Neuronal stem cell (in vitro differentiated cells): ENCODE data around the gene SMARCC1.

ENCODE experiments used
- DNase-seq: peaks from one replicate; pipeline ENCODE4 v3.0.0-alpha.2; 2013; ENCODE audit warnings: low spot score
- H2AFZ ChIP-seq: one replicate; pipeline ENCODE4 v1.6.1; 2013; ENCODE audit warnings: mild to moderate bottlenecking, low read length, inconsistent platforms
- H2AK5ac ChIP-seq: 2 replicates; pipeline ENCODE4 v1.6.1; 2013; ENCODE audit warnings: low read depth, mild to moderate bottlenecking, inconsistent platforms, low read length, moderate library complexity, mixed read lengths
- H2BK120ac ChIP-seq: 2 replicates; pipeline ENCODE4 v1.6.1; 2013; ENCODE audit warnings: low read depth, mild to moderate bottlenecking, inconsistent platforms, low read length, moderate library complexity, mixed read lengths
- H2BK12ac ChIP-seq: one replicate; pipeline ENCODE4 v1.6.1; 2013; ENCODE audit warnings: low read length, inconsistent platforms
- H2BK15ac ChIP-seq: 2 replicates; pipeline ENCODE4 v1.6.1; 2013; ENCODE audit warnings: mild to moderate bottlenecking, low read length, inconsistent platforms, mixed read lengths
- H2BK5ac ChIP-seq: one replicate; pipeline ENCODE4 v1.6.1; 2013; ENCODE audit warnings: inconsistent platforms, mild to moderate bottlenecking, low read length, moderate library complexity
- H3K14ac ChIP-seq: one replicate; pipeline ENCODE4 v1.6.1; 2013; ENCODE audit warnings: low read length, inconsistent platforms
- H3K18ac ChIP-seq: 2 replicates; pipeline ENCODE4 v1.6.1; 2013; ENCODE audit warnings: low read length, inconsistent platforms
- H3K23ac ChIP-seq: 2 replicates; pipeline ENCODE4 v1.6.1; 2013; ENCODE audit warnings: low read depth, mild to moderate bottlenecking, mixed read lengths, low read length, inconsistent platforms; ENCODE audit not compliant: poor library complexity
- H3K27ac ChIP-seq: replicated peaks from 3 replicates; pipeline ENCODE4 v1.5.1; 2013; ENCODE audit warnings: low read length, inconsistent platforms
- H3K27me3 ChIP-seq, 3 experiments: 2 replicates each; pipeline ENCODE4 v1.6.1; 2013; ENCODE audit warnings: low read length in 3 of 3, mild to moderate bottlenecking in 2 of 3, inconsistent platforms in 1 of 3, low read depth in 1 of 3, mixed read lengths in 1 of 3, moderate library complexity in 1 of 3; ENCODE audit not compliant: control insufficient read depth in 3 of 3, insufficient read depth in 3 of 3
- H3K36me3 ChIP-seq, 2 donors: replicated peaks in 1 of 2; 2 replicates each; pipeline ENCODE4 v1.6.1; 2013; ENCODE audit warnings: low read length in 2 of 2; ENCODE audit not compliant: control insufficient read depth in 2 of 2, insufficient read depth in 2 of 2
- H3K4ac ChIP-seq: 2 replicates; pipeline ENCODE4 v1.6.1; 2013; ENCODE audit warnings: inconsistent platforms, mild to moderate bottlenecking, low read length, moderate library complexity
- H3K4me1 ChIP-seq, 2 donors: 1 replicate in 1 of 2; 2 replicates in 1 of 2; pipeline ENCODE4 v1.6.1; 2013; ENCODE audit warnings: low read length in 2 of 2, low read depth in 1 of 2; ENCODE audit not compliant: control insufficient read depth in 2 of 2, insufficient read depth in 1 of 2
- H3K4me2 ChIP-seq: one replicate; pipeline ENCODE4 v1.6.1; 2013; ENCODE audit warnings: mild to moderate bottlenecking, low read length, inconsistent platforms; ENCODE audit not compliant: insufficient read depth, poor library complexity, severe bottlenecking
- H3K4me3 ChIP-seq, 2 donors: 2 replicates each; pipeline ENCODE4 v1.5.1; 2013; ENCODE audit warnings: low read length in 2 of 2, mild to moderate bottlenecking in 2 of 2, inconsistent platforms in 1 of 2, moderate library complexity in 1 of 2
- H3K79me1 ChIP-seq: one replicate; pipeline ENCODE4 v1.6.1; 2013; ENCODE audit warnings: low read depth, mild to moderate bottlenecking, inconsistent platforms, low read length, moderate library complexity
- H3K9ac ChIP-seq: one replicate; pipeline ENCODE4 v1.6.1; 2013; ENCODE audit warnings: mild to moderate bottlenecking, low read depth, low read length, inconsistent platforms; ENCODE audit not compliant: poor library complexity
- H3K9me3 ChIP-seq, 2 donors: replicated peaks in 1 of 2; 2 replicates each; pipeline versions ENCODE3 to v1.6.1; 2013; ENCODE audit warnings: low read length in 2 of 2, mild to moderate bottlenecking in 2 of 2, inconsistent platforms in 1 of 2, low read depth in 1 of 2, mixed read lengths in 1 of 2, moderate library complexity in 1 of 2; ENCODE audit not compliant: control insufficient read depth in 2 of 2, insufficient read depth in 1 of 2
- H4K8ac ChIP-seq: one replicate; pipeline ENCODE4 v1.6.1; 2013; ENCODE audit warnings: low read depth, mild to moderate bottlenecking, inconsistent platforms, low read length, moderate library complexity
- H4K91ac ChIP-seq: one replicate; pipeline ENCODE4 v1.6.1; 2013; ENCODE audit warnings: low read length, low read depth, mild to moderate bottlenecking, inconsistent platforms; ENCODE audit not compliant: poor library complexity
- WGBS, 2 donors: extraction: QIAGEN DNeasy Blood & Tissue Kit; methylation state at CpG; one replicate each; pipeline ENCODE4 v1.1.7; 2013; ENCODE audit warnings: missing lambda C conversion rate in 2 of 2, mixed read lengths in 1 of 2; ENCODE audit not compliant: insufficient read length in 2 of 2, insufficient replicate concordance in 1 of 2; ENCODE audit errors: extremely low coverage in 2 of 2; 5-methylcytosine and 5-hydroxymethylcytosine counted together

The SMARCC1 gene

DNA sequence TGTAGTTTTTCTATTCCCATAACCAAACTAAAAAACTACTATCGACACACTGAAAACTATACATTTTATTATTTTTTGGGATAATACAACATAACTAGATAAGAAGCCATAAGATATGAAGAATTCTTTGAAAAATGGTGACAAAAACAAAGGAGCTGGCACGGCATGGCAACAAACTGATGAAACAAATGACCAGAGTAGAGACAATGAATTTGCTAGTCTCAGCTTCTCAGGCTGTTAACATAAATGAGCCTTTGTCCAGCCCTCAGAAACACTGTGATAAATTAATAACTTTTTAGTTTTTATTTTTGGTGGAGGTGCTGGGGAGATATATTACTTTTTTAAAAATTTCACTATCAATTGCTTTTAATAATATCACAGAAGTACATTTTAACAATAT, 100.7 kb downstream of the SMARCC1 start:
- Histone ChIP-seq H3K4me3 (no peak overlapping the region), H3K4ac (no peak overlapping the region), H2BK120ac (no peak overlapping the region), H3K27ac (no peak overlapping the region), H4K91ac (no peak overlapping the region), H3K14ac (no peak overlapping the region), H4K8ac (no peak overlapping the region), H2BK15ac (no peak overlapping the region), H2BK12ac (no peak overlapping the region), H2AFZ (no peak overlapping the region), H3K23ac (no peak overlapping the region), H3K9me3 (peaks cover 0 to 3% of the 10 kb centered on the region in 2 donors), H3K79me1 (no peaks in the 10 kb centered on the region), H3K18ac (no peak overlapping the region), H3K27me3 (no peaks in the 10 kb centered on the region), H3K9ac (no peak overlapping the region), H3K36me3 (peaks cover 27 to 96% of the 10 kb centered on the region in 2 donors), H2AK5ac (no peak overlapping the region), H3K4me1 (no peaks in the 10 kb centered on the region), H2BK5ac (no peak overlapping the region), H3K4me2 (no peak overlapping the region)
- WGBS, 2 donors, result 100% methylated on average over 1 of the region's 2 CpGs
- no peak for DNase-seq

DNA sequence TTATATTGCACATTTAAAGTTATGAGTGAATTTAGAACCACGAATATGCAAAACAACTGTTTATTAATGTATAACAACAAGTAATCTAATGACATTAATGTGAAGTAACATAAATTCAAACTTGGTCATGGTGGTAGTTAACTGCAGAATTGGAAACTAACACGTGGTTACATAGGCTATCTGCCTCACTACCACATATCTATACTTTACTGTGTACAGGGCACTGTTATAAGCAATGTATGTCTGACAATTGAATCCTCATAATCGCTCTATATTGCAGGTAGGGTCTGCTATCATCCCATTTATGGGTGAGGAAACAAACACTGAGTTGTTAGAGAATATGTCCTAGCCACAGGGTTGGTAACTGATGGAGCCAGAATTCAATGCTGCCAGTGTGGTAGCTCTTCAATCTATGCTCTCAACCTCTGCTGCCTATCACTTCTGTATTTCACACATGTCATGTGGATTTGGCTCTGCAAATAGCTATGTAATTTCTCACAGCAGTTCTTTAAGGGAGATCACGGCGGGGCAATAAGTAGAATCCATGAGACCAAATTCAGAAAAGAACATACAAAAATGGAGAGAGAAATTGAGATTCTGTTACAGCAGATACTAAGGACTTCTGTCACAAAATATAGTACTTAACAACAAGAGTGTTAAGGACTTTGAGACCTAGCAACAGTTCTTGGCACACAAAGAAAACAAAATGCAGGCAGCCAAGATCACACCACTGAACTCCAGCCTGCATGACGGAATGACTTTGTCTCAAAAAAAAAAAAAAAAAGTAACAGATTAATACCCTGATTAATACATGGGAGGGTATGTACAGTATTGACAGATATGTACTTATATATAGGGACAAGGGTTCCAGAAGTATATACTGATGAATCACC, 103.0 kb downstream of the SMARCC1 start:
- WGBS, 2 donors, result no CpG with 5 or more reads among the region's 6 CpGs
- peaks cover 28 to 97% of the 10 kb centered on the region in 2 donors for H3K36me3 ChIP-seq

DNA sequence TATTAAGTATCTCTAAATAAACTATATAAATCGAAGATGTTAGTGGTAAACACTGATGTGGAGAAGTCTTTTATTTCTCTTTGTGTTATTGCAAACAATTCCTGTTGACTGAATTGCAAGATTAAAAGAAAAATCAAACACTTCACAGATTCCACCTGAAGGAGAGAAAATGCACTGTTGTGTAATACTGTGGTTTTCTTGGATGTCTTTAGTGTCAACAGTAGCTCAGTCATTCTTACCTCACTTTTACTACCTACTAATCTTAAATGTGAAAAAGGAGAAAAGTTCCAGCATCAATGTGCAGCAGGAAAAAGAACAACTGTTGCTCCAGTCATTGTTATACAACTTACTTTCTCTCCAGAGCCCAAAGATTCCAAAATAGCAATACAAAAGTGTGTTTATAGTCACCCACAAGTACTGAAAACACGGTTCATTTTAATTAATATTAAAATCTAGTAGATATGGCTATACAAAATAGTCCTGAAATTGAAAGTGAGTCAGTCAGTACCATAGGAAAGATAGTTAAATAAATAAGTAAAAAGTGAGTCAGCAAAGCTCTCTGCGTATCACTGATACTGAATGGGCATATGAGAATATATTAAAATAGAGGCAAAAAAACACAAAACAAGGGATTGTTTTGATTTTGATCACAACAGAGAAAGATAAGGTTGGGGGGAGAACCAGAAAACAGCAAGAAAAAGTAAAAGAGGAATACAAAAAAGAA, 112.5 kb downstream of the SMARCC1 start:
- no peak overlapping the region for H2AFZ ChIP-seq
- no peak overlapping the region for H3K4ac ChIP-seq
- H3K14ac ChIP-seq, result no peak overlapping the region
- H3K9ac ChIP-seq, result no peak overlapping the region
- H3K9me3 ChIP-seq, result no peaks in the 10 kb centered on the region
- H3K36me3 ChIP-seq, result peaks cover 23 to 98% of the 10 kb centered on the region in 2 donors
- H2BK15ac ChIP-seq, result no peak overlapping the region
- no peaks in the 10 kb centered on the region for H3K79me1 ChIP-seq
- H4K91ac ChIP-seq, result no peak overlapping the region
- H3K4me3 ChIP-seq, result no peak overlapping the region
- no peaks in the 10 kb centered on the region for H3K27me3 ChIP-seq
- no CpG with 5 or more reads among the region's 3 CpGs for WGBS, 2 donors
- DNase-seq, result no peak
- no peak overlapping the region for H2BK12ac ChIP-seq
- no peaks in the 10 kb centered on the region for H3K4me1 ChIP-seq
- no peak overlapping the region for H2BK5ac ChIP-seq
- no peak overlapping the region for H3K27ac ChIP-seq
- no peak overlapping the region for H4K8ac ChIP-seq
- no peak overlapping the region for H2BK120ac ChIP-seq
- H3K23ac ChIP-seq, result no peak overlapping the region
- no peak overlapping the region for H2AK5ac ChIP-seq
- no peak overlapping the region for H3K4me2 ChIP-seq
- no peak overlapping the region for H3K18ac ChIP-seq

More for the DNA sequence above, 103.0 kb downstream of the SMARCC1 start:
- Histone ChIP-seq H3K79me1 (no peaks in the 10 kb centered on the region), H2BK5ac (no peak overlapping the region), H3K27me3 (no peaks in the 10 kb centered on the region), H3K4me3 (no peak overlapping the region), H3K4me1 (no peaks in the 10 kb centered on the region), H3K4me2 (no peak overlapping the region), H2AFZ (no peak overlapping the region), H3K27ac (no peak overlapping the region), H3K18ac (no peak overlapping the region), H4K8ac (no peak overlapping the region), H2BK120ac (no peak overlapping the region), H3K4ac (no peak overlapping the region), H3K14ac (no peak overlapping the region), H3K9ac (no peak overlapping the region), H4K91ac (no peak overlapping the region), H3K23ac (no peak overlapping the region), H2BK15ac (no peak overlapping the region), H2AK5ac (no peak overlapping the region), H3K9me3 (peaks cover 0 to 4% of the 10 kb centered on the region in 2 donors), H2BK12ac (no peak overlapping the region)
- no peak for DNase-seq

DNA sequence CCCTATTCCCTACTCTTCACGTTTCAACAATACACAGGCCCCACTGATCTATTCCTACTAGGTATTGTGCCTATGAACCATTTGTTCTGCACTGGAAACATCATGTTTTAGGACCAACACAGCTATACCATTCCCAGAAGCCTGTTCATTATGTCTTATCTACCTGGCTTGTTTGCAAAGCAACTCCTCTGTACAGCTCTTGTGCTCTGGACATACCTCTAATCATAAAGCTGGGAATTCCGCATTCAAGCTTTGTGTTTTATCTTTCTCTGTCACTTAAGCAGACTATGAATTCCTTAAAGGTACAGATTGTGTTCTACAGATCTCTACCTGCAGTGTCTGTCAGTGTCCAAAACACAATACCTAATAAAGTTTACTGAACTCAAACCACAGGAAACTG, 115.6 kb downstream of the SMARCC1 start:
- H3K27ac ChIP-seq, result no peak overlapping the region
- no peak overlapping the region for H3K4ac ChIP-seq
- no peak overlapping the region for H2BK15ac ChIP-seq
- H3K4me3 ChIP-seq, result no peak overlapping the region
- H3K79me1 ChIP-seq, result peaks cover 2% of the 10 kb centered on the region
- H2BK120ac ChIP-seq, result no peak overlapping the region
- peaks cover 22 to 96% of the 10 kb centered on the region in 2 donors for H3K36me3 ChIP-seq
- H2AFZ ChIP-seq, result no peak overlapping the region
- H3K18ac ChIP-seq, result no peak overlapping the region
- no peak overlapping the region for H2BK5ac ChIP-seq
- no peak overlapping the region for H3K23ac ChIP-seq
- no peaks in the 10 kb centered on the region for H3K4me1 ChIP-seq
- no peaks in the 10 kb centered on the region for H3K9me3 ChIP-seq
- no peak overlapping the region for H4K8ac ChIP-seq
- no peak overlapping the region for H3K4me2 ChIP-seq
- no peak overlapping the region for H2AK5ac ChIP-seq
- no peak overlapping the region for H3K9ac ChIP-seq
- H4K91ac ChIP-seq, result no peak overlapping the region
- no peak overlapping the region for H3K14ac ChIP-seq
- DNase-seq, result no peak
- H2BK12ac ChIP-seq, result no peak overlapping the region
- H3K27me3 ChIP-seq, result no peaks in the 10 kb centered on the region
- no CpG with 5 or more reads among the region's 2 CpGs for WGBS, 2 donors
